GM23248 (cell line): ENCODE results near the gene PLA2G4F.

ENCODE experiments used
- EZH2 ChIP-seq: fragments of 200-600 bp; sonication (generic); IDR thresholded peaks from 2 replicates; pipeline ENCODE4 v1.6.1; 2018; ENCODE audit warnings: antibody characterized with exemption, mild to moderate bottlenecking; ENCODE audit not compliant: insufficient read depth, poor library complexity, severe bottlenecking
- EZH2phosphoT487 ChIP-seq: fragments of 200-600 bp; sonication (generic); IDR thresholded peaks from 2 replicates; pipeline ENCODE4 v1.6.1; 2018; ENCODE audit warnings: antibody characterized with exemption, moderate library complexity, mild to moderate bottlenecking, low read depth; ENCODE audit not compliant: insufficient read depth

DNA sequence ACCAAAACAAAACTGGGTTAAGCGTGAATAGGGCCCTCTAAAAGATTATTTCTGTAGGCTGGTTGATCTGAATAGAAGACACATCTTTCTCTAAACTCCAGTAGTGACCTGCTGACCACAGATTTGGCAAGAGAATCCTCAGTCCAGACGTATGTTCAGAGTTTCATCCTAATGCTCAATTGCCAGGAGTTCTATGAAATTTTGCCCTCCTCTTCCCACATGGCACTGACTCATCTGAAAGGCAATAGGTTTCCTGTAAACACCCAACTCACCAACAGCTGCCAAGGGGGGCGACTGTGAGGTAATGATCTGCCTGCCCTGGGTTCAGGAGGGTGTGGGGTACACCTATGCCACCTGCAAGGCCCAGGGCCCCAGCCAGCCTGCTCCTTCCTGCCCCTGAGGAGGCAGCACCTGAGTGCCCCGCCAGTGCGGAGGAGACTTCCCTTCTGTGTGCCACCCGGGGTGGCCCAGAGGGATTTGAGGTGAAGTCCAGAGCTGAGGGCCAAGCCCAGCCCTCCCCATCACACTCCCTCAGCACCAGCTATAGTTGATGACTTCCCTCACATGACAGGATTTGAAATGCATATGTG lies 53.7 kb downstream of the PLA2G4F start:
- no peak for TF ChIP-seq EZH2
- no peak for TF ChIP-seq EZH2phosphoT487
